SK-N-SH treated with all-trans-retinoic acid at 6 μM for 48 hours (cell line): Measurements from ENCODE around the gene PPP6R2.

Experiments
- ATAC-seq: fragments of 200-7000 bp; cut with Tn5 transposase; 3 replicates; pipeline ENCODE4 v1.9.1; 2020; ENCODE audit warnings: mild to moderate bottlenecking, moderate library complexity
- CSDC2 ChIP-seq: fragments of 250-450 bp; sonication (Bioruptor Pico); IDR thresholded peaks from 2 replicates; pipeline ENCODE4 v1.5.0; 2020; ENCODE audit warnings: mild to moderate bottlenecking, moderate library complexity
- ESRRG ChIP-seq: fragments of 250-450 bp; sonication (Bioruptor Pico); IDR thresholded peaks from 2 replicates; pipeline ENCODE4 v1.6.1; 2021; ENCODE audit warnings: mild to moderate bottlenecking
- ISL1 ChIP-seq: fragments of 250-450 bp; sonication (Bioruptor Pico); IDR thresholded peaks from 2 replicates; pipeline ENCODE4 v2.1.2; 2022; ENCODE audit warnings: mild to moderate bottlenecking, moderate library complexity
- PPARA ChIP-seq: fragments of 250-450 bp; sonication (Bioruptor Pico); IDR thresholded peaks from 2 replicates; pipeline ENCODE4 v1.5.0; 2020; ENCODE audit warnings: mild to moderate bottlenecking, borderline replicate concordance
- RARB ChIP-seq: fragments of 250-450 bp; sonication (Bioruptor Pico); IDR thresholded peaks from 2 replicates; pipeline ENCODE4 v1.8.0; 2021; ENCODE audit warnings: mild to moderate bottlenecking, moderate library complexity
- SNAI2 ChIP-seq: fragments of 250-450 bp; sonication (Bioruptor Pico); IDR thresholded peaks from 2 replicates; pipeline ENCODE4 v1.5.0; 2020; ENCODE audit warnings: mild to moderate bottlenecking, moderate library complexity
- TCF4 ChIP-seq: fragments of 250-450 bp; sonication (Bioruptor Pico); IDR thresholded peaks from 2 replicates; pipeline ENCODE4 v1.8.0; 2021; ENCODE audit warnings: mild to moderate bottlenecking, moderate library complexity, borderline replicate concordance
- ZC3H10 ChIP-seq: fragments of 250-450 bp; sonication (Bioruptor Pico); IDR thresholded peaks from 2 replicates; pipeline ENCODE4 v1.5.1; 2021; ENCODE audit warnings: mild to moderate bottlenecking, moderate library complexity
- ZFP30 ChIP-seq: fragments of 450-650 bp; formaldehyde crosslinking; IDR thresholded peaks from 2 replicates; pipeline ENCODE4 v1.5.0; 2022; ENCODE audit warnings: mild to moderate bottlenecking, moderate library complexity
- ZNF565 ChIP-seq: fragments of 450-650 bp; formaldehyde crosslinking; conservative IDR thresholded peaks from 2 replicates; pipeline ENCODE4 v1.5.0; 2020; ENCODE audit warnings: low read depth, mild to moderate bottlenecking, moderate library complexity
- TF ChIP-seq, protein P1 (sequence below): fragments of 250-450 bp; sonication (Bioruptor Pico); IDR thresholded peaks from 2 replicates; pipeline ENCODE4 v1.5.0; 2020; ENCODE audit warnings: mild to moderate bottlenecking, moderate library complexity
- TF ChIP-seq, protein P2 (sequence below): fragments of 250-450 bp; sonication (Bioruptor Pico); IDR thresholded peaks from 2 replicates; pipeline ENCODE4 v1.5.1; 2020; ENCODE audit warnings: low read depth, mild to moderate bottlenecking, moderate library complexity
- TF ChIP-seq, protein P3 (sequence below): fragments of 250-450 bp; sonication (Bioruptor Pico); IDR thresholded peaks from 2 replicates; pipeline ENCODE4 v1.5.1; 2021; ENCODE audit warnings: mild to moderate bottlenecking, moderate library complexity
- TF ChIP-seq, protein P4 (sequence below): fragments of 250-450 bp; sonication (Bioruptor Pico); IDR thresholded peaks from 2 replicates; pipeline ENCODE4 v1.8.0; 2021; ENCODE audit warnings: low read depth, mild to moderate bottlenecking, moderate library complexity, borderline replicate concordance
- TF ChIP-seq, protein P5 (sequence below): fragments of 250-450 bp; sonication (Bioruptor Pico); IDR thresholded peaks from 2 replicates; pipeline ENCODE4 v1.8.0; 2020; ENCODE audit warnings: mild to moderate bottlenecking, moderate library complexity, borderline replicate concordance

PPP6R2 gene

DNA sequence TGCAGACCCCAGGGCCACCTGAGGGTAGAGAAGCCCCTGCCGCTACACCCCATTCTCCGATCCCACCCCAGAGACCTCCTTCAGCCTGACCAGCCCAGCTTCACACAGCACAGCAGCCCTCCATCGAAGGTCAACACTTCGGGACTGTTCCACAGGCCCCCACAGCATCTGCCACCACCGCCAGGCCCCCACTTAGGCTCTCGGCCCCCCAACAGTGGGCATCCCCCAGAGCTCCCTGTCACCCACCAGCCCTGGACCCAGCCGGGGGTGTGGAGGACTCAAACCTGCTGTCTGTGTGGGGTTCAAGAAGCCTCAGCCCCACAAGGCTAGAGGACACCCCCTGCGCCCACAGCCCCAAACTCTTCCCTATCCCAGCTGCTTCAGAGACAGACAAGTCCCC, 125.5 kb downstream of the PPP6R2 start:
- no peak for ATAC-seq
- TF ChIP-seq ZC3H10 (CRISPR knock-in tag) (no peak), TCF4 (CRISPR knock-in tag) (no peak), PPARA (no peak), CSDC2 (CRISPR knock-in tag) (no peak), RARB (no peak), SNAI2 (CRISPR knock-in tag) (no peak), ZNF565 (CRISPR knock-in tag) (no peak), ISL1 (CRISPR knock-in tag) (no peak), ESRRG (CRISPR knock-in tag) (no peak)
- TF ChIP-seq, protein P1, sequence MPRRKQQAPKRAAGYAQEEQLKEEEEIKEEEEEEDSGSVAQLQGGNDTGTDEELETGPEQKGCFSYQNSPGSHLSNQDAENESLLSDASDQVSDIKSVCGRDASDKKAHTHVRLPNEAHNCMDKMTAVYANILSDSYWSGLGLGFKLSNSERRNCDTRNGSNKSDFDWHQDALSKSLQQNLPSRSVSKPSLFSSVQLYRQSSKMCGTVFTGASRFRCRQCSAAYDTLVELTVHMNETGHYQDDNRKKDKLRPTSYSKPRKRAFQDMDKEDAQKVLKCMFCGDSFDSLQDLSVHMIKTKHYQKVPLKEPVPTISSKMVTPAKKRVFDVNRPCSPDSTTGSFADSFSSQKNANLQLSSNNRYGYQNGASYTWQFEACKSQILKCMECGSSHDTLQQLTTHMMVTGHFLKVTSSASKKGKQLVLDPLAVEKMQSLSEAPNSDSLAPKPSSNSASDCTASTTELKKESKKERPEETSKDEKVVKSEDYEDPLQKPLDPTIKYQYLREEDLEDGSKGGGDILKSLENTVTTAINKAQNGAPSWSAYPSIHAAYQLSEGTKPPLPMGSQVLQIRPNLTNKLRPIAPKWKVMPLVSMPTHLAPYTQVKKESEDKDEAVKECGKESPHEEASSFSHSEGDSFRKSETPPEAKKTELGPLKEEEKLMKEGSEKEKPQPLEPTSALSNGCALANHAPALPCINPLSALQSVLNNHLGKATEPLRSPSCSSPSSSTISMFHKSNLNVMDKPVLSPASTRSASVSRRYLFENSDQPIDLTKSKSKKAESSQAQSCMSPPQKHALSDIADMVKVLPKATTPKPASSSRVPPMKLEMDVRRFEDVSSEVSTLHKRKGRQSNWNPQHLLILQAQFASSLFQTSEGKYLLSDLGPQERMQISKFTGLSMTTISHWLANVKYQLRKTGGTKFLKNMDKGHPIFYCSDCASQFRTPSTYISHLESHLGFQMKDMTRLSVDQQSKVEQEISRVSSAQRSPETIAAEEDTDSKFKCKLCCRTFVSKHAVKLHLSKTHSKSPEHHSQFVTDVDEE (CRISPR knock-in tag) = no peak
- TF ChIP-seq, protein P2, sequence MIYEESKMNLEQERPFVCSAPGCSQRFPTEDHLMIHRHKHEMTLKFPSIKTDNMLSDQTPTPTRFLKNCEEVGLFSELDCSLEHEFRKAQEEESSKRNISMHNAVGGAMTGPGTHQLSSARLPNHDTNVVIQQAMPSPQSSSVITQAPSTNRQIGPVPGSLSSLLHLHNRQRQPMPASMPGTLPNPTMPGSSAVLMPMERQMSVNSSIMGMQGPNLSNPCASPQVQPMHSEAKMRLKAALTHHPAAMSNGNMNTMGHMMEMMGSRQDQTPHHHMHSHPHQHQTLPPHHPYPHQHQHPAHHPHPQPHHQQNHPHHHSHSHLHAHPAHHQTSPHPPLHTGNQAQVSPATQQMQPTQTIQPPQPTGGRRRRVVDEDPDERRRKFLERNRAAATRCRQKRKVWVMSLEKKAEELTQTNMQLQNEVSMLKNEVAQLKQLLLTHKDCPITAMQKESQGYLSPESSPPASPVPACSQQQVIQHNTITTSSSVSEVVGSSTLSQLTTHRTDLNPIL (CRISPR knock-in tag) = no peak
- TF ChIP-seq, protein P3, sequence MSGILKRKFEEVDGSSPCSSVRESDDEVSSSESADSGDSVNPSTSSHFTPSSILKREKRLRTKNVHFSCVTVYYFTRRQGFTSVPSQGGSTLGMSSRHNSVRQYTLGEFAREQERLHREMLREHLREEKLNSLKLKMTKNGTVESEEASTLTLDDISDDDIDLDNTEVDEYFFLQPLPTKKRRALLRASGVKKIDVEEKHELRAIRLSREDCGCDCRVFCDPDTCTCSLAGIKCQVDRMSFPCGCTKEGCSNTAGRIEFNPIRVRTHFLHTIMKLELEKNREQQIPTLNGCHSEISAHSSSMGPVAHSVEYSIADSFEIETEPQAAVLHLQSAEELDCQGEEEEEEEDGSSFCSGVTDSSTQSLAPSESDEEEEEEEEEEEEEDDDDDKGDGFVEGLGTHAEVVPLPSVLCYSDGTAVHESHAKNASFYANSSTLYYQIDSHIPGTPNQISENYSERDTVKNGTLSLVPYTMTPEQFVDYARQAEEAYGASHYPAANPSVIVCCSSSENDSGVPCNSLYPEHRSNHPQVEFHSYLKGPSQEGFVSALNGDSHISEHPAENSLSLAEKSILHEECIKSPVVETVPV (CRISPR knock-in tag) = no peak
- TF ChIP-seq, protein P4, sequence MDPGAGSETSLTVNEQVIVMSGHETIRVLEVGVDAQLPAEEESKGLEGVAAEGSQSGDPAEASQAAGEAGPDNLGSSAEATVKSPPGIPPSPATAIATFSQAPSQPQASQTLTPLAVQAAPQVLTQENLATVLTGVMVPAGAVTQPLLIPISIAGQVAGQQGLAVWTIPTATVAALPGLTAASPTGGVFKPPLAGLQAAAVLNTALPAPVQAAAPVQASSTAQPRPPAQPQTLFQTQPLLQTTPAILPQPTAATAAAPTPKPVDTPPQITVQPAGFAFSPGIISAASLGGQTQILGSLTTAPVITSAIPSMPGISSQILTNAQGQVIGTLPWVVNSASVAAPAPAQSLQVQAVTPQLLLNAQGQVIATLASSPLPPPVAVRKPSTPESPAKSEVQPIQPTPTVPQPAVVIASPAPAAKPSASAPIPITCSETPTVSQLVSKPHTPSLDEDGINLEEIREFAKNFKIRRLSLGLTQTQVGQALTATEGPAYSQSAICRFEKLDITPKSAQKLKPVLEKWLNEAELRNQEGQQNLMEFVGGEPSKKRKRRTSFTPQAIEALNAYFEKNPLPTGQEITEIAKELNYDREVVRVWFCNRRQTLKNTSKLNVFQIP (CRISPR knock-in tag) = no peak
- TF ChIP-seq, all 23 proteins: peak for 0

DNA sequence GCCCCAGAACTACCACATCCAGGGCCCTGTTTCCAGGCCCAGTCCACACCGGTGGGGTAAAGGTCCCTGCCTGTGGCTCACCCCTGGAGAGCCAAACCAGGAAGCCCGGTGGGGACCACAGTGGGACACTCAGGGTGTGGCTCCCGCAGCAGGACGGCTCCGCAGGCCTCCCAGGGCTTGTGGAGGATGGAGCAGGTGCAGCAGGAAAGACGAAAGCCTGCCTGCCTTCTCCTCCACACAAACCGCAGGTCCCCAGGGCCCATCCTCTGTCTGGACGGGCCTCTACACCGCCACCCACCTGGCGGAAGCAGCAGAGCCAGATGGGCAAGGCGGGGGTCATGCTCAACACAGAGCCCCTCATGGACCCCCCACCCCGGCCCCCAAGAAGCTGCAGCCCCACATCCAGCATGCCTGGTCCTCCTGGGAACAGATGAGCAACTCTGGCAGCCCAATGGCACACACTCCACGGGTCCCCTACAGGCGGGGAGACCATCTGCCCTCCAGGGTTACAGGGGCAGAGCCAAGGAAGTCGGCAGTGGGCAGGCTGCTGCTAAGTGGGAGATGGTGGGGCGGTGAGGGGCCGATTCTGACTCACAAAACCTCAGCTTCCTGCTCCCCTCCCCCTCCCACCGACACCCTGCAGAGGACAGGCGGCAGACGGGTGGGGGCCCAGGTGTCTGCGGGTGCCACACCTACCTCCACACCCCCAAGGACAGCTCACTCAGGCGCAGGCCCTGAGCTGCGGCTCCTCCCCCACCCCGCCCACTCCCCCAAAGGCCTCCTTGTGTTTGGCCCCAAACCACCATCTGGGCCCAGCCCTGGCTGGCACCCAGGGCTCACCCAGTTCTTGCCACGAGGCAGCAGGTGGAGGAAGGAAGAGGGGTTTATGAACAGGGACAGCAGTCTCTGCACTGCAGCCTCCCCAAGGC, 126.5 kb downstream of the PPP6R2 start:
- TF ChIP-seq, protein P3 (CRISPR knock-in tag) = no peak
- TF ChIP-seq, protein P4 (CRISPR knock-in tag) = no peak
- TF ChIP-seq RARB = no peak
- TF ChIP-seq, protein P5, sequence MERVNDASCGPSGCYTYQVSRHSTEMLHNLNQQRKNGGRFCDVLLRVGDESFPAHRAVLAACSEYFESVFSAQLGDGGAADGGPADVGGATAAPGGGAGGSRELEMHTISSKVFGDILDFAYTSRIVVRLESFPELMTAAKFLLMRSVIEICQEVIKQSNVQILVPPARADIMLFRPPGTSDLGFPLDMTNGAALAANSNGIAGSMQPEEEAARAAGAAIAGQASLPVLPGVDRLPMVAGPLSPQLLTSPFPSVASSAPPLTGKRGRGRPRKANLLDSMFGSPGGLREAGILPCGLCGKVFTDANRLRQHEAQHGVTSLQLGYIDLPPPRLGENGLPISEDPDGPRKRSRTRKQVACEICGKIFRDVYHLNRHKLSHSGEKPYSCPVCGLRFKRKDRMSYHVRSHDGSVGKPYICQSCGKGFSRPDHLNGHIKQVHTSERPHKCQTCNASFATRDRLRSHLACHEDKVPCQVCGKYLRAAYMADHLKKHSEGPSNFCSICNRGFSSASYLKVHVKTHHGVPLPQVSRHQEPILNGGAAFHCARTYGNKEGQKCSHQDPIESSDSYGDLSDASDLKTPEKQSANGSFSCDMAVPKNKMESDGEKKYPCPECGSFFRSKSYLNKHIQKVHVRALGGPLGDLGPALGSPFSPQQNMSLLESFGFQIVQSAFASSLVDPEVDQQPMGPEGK (CRISPR knock-in tag) = no peak
- no peak for TF ChIP-seq ZFP30 (CRISPR knock-in tag)
- no peak for ATAC-seq
